Keratinocyte (primary cell): ENCODE data around the gene CIDEC.
"Not testable (repeated sequence)": the region's sequence is repeated elsewhere in the genome, so short reads cannot be mapped to it uniquely, and the experiment has no call there.

Source experiments
- EZH2 ChIP-seq: IDR thresholded peaks from one replicate; pipeline ENCODE4 v1.6.1; 2012; ENCODE audit warnings: inconsistent platforms, mild to moderate bottlenecking, low read length, moderate library complexity
- TF ChIP-seq, protein P1 (sequence below), 3 experiments: IDR thresholded peaks in 1 of 3; conservative IDR thresholded peaks in 1 of 3; optimal IDR thresholded peaks in 1 of 3; 2 replicates in 2 of 3; 3 replicates in 1 of 3; pipeline versions ENCODE3 to v1.5.1; 2011; ENCODE audit warnings: low read length in 3 of 3, mild to moderate bottlenecking in 3 of 3, moderate library complexity in 2 of 3, control low read depth in 1 of 3, inconsistent platforms in 1 of 3; ENCODE audit not compliant: insufficient read depth in 2 of 3; ENCODE audit errors: extremely low read depth in 1 of 3

DNA sequence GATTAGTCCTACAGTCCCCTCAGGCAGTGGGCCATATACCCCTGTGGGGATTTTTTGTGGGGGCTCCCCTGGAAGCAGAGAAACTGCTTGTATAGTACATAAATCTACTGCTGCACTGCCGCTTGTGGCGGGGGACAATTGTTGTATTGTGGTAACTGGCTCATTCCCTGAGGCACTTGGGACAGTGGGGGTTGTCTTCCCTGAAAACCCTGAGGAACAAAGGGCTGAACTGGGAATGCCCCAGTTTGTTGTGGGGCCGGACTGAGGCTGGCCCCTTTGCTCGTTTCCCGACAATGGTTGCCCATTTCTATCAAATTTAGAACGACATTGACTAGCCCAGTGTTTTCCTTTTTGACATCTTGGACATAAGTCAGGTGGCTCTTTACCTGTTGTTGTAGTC lies 28.7 kb downstream of the CIDEC start:
- TF ChIP-seq, protein P1, sequence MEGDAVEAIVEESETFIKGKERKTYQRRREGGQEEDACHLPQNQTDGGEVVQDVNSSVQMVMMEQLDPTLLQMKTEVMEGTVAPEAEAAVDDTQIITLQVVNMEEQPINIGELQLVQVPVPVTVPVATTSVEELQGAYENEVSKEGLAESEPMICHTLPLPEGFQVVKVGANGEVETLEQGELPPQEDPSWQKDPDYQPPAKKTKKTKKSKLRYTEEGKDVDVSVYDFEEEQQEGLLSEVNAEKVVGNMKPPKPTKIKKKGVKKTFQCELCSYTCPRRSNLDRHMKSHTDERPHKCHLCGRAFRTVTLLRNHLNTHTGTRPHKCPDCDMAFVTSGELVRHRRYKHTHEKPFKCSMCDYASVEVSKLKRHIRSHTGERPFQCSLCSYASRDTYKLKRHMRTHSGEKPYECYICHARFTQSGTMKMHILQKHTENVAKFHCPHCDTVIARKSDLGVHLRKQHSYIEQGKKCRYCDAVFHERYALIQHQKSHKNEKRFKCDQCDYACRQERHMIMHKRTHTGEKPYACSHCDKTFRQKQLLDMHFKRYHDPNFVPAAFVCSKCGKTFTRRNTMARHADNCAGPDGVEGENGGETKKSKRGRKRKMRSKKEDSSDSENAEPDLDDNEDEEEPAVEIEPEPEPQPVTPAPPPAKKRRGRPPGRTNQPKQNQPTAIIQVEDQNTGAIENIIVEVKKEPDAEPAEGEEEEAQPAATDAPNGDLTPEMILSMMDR (optimal IDR thresholded peaks at IDR 0.05 in 1 of 3, IDR thresholded peaks at IDR 0.05 in 1 of 3, conservative IDR thresholded peaks at IDR 0.05 in 1 of 3; ENCODE audit: extremely low read depth in 1 of 3, insufficient read depth in 2 of 3, low read length in 3 of 3), result not testable (repeated sequence)
- not testable (repeated sequence) for TF ChIP-seq EZH2
